Stimulated activated CD8-positive, alpha-beta memory T cell treated with anti-CD3 and anti-CD28 coated beads, Interleukin-4, amount 100 ng/mL, for 4 hours (primary cell): ENCODE results near the gene VEPH1.

Source experiments
- DNase-seq, 2 donors: peaks; one replicate each; pipeline ENCODE4 v3.0.0-alpha.2; 2020; ENCODE audit warnings: low read depth in 2 of 2, low spot score in 1 of 2

Gene VEPH1

GRCh38 chr3:157479464-157480243, 23.6 kb downstream of the VEPH1 start:
- no peak for DNase-seq

GRCh38 chr3:157477441-157477840, 25.8 kb downstream of the VEPH1 start:
- DNase-seq = no peak

- no peak for DNase-seq
Measured at GRCh38 chr3:157475921-157476414, 27.2 kb downstream of the VEPH1 start.

- DNase-seq = no peak
Measured at GRCh38 chr3:157472648-157473047, 30.6 kb downstream of the VEPH1 start.

- no peak for DNase-seq
Measured at GRCh38 chr3:157471064-157471463, 32.2 kb downstream of the VEPH1 start.

GRCh38 chr3:157469561-157470294, 33.5 kb downstream of the VEPH1 start:
- no peak for DNase-seq

GRCh38 chr3:157467200-157467599, 36.0 kb downstream of the VEPH1 start:
- DNase-seq = no peak

GRCh38 chr3:157465741-157466140, 37.5 kb downstream of the VEPH1 start:
- DNase-seq = no peak

GRCh38 chr3:157464321-157464720, 38.9 kb downstream of the VEPH1 start:
- DNase-seq = no peak

- DNase-seq = no peak
Measured at GRCh38 chr3:157463816-157464215, 39.4 kb downstream of the VEPH1 start.

GRCh38 chr3:157460253-157460652, 43.0 kb downstream of the VEPH1 start:
- no peak for DNase-seq

- DNase-seq = no peak
Measured at GRCh38 chr3:157459706-157460105, 43.5 kb downstream of the VEPH1 start.

GRCh38 chr3:157453824-157454223, 49.4 kb downstream of the VEPH1 start:
- DNase-seq = no peak

- DNase-seq = no peak
Measured at GRCh38 chr3:157452097-157452496, 51.1 kb downstream of the VEPH1 start.

- no peak for DNase-seq
Measured at GRCh38 chr3:157447026-157447694, 56.1 kb downstream of the VEPH1 start.

GRCh38 chr3:157445857-157446256, 57.4 kb downstream of the VEPH1 start:
- no peak for DNase-seq

- DNase-seq = no peak
Measured at GRCh38 chr3:157444797-157445184, 58.4 kb downstream of the VEPH1 start.

- no peak for DNase-seq
Measured at GRCh38 chr3:157443905-157444796, 59.1 kb downstream of the VEPH1 start.

- no peak for DNase-seq
Measured at GRCh38 chr3:157442729-157443128, 60.5 kb downstream of the VEPH1 start.

GRCh38 chr3:157441102-157441624, 62.1 kb downstream of the VEPH1 start:
- DNase-seq = no peak
